Upper lobe of left lung (tissue), 4 donors: ENCODE results near the gene KAZN.

Experiments used
- EP300 ChIP-seq, 4 donors: sonication (generic); formaldehyde crosslinking; IDR thresholded peaks; one replicate each; pipeline ENCODE4 v1.5.1; 2017; ENCODE audit warnings: antibody characterized with exemption in 4 of 4, control low read depth in 2 of 4
- POLR2A ChIP-seq, 4 donors: fragments of 450-650 bp; IDR thresholded peaks; one replicate each; pipeline ENCODE4 v1.5.1; 2016 to 2017; ENCODE audit warnings: antibody characterized with exemption in 4 of 4, mild to moderate bottlenecking in 2 of 4
- POLR2AphosphoS5 ChIP-seq, 2 donors: sonication (generic); formaldehyde crosslinking; IDR thresholded peaks; one replicate each; pipeline ENCODE4 v1.5.1; 2017; ENCODE audit warnings: antibody characterized with exemption in 2 of 2
- TF ChIP-seq, protein P1 (sequence below), 6 experiments: fragments of 450-650 bp in 4 of 6; fragments of 200-600 bp in 2 of 6; sonication (generic) in 2 of 6; IDR thresholded peaks; one replicate each; pipeline ENCODE4 v1.5.1; 2016 to 2019; ENCODE audit warnings: antibody characterized with exemption in 6 of 6

DNA sequence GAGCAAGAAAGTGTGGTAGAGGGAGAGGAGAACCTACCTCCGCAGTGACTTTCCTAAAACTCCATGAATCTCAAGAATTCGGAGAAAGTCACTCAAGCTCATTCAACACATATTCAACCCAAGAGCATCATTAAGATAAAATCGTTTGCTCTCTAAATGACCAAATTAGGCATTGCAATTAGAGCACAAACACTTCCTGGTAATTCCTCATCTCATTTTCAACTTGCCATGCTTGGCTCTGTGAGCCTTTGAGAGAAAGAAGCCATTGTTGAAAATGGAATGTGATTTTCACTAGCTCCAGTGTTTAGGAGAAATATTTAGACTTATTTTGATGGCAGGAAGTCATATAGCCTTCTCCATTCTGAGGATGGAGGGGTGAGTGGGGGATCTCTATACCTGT is 52.5 kb downstream of the KAZN start:
- TF ChIP-seq POLR2AphosphoS5 (IDR thresholded peaks at IDR 0.05): no peak
- no peak for TF ChIP-seq POLR2A (IDR thresholded peaks at IDR 0.05)
- TF ChIP-seq, protein P1, sequence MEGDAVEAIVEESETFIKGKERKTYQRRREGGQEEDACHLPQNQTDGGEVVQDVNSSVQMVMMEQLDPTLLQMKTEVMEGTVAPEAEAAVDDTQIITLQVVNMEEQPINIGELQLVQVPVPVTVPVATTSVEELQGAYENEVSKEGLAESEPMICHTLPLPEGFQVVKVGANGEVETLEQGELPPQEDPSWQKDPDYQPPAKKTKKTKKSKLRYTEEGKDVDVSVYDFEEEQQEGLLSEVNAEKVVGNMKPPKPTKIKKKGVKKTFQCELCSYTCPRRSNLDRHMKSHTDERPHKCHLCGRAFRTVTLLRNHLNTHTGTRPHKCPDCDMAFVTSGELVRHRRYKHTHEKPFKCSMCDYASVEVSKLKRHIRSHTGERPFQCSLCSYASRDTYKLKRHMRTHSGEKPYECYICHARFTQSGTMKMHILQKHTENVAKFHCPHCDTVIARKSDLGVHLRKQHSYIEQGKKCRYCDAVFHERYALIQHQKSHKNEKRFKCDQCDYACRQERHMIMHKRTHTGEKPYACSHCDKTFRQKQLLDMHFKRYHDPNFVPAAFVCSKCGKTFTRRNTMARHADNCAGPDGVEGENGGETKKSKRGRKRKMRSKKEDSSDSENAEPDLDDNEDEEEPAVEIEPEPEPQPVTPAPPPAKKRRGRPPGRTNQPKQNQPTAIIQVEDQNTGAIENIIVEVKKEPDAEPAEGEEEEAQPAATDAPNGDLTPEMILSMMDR (IDR thresholded peaks at IDR 0.05): no peak
- TF ChIP-seq EP300 (IDR thresholded peaks at IDR 0.05): no peak
